ENCODE results near the gene LINC01488.
A peak's percentile ranks its signal among the peaks of the same experiment; 100 is the strongest.

LINC01488 gene

DNA sequence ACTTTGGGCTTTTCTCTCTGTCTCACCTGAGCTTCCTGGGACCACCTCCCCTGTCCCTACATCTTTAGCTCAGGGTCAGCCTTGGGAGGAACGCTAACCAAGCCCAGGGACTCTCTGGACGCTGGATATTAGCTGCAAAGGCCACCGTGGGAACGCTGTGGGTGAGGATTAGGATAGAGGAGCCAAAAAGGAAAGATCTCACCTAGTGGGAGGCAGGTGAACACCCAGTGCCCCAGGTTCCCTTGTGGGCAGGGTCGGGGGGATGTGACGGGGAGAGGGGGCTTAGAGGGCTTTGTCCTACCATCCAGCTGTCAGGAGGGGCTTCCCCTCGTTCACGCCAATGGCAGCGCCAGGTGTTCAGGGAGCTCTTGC is 50.2 kb downstream of the LINC01488 start:
- no peak for DNase-seq

DNA sequence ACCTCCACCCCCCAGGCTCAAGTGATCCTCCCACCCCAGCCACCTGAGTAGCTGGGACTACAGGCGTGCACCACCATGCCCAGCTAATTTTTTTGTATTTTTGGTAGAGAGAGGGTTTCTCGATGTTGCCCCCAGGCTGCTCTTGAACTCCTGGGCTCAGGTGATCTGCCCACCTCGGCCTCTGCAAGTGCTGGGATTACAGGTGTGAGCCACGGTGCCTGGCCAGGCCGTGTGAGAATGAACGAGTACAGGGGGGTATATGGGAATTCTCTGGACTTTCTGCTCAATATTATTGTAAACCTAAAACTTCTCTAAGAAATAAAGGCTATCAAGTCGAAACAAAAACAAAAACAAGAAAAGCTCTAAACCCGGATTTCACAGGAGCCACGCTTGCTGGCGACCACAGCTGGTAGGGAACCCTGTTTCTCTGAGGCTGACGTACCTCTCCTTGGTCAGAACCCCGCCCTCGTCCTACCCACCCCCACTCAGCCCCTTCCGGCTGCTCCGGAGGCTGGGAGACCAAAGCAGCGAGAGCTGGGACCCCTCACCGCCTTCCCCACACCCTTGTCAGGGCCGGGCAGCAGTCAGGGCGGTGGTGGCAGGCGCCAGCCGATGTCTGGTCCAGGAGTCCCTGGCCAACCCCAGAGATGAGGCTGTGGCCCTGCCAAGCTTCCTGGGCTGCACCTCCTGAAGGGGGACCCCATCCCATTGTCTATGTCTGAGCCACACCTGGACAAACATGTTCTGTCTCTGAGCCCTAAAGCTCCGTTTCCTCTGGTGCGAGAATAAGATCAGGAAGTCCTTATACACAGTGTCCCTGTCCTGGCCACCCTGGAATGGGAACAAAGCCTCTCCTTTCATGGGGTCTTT is 52.1 kb downstream of the LINC01488 start:
- no peak for DNase-seq

DNA sequence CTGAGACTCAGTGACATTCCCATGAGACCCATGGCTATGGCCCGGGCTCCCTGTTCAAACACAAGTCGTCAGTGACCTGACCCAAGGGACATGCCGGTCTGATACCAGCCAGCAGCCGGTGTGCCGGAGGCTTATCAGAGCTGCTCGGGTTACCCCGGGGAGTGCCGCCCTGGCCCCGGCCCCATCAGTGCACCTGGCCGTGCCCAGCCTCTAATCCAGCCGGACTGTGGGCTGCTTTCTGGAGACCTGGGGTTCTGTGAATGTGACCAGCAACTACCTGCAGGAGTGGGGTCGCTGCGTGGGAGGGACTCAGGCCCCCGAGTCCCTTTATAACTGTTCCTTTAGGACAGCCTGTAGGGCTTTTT is 52.7 kb downstream of the LINC01488 start:
- DNase-seq = no peak

DNA sequence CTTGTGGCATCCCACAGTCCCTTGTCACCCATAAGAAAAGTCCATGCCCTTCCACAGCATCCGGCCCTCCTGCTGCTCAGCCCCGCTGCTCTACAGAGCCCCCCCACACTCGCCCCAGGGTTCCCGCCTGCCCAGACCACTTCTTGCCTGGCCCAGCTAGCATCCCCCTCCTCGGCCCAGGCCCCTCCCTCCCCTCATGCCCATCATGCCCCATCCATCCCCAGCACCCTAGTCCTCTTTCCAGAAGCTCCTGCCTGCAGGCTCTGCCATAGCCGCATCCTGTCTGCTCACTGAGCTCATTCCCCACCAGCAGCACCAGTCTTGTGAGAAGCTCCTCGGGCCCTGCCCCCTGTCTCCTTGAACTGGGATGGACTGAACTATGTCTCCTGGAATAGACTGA is 54.4 kb downstream of the LINC01488 start:
- no peak for DNase-seq

DNA sequence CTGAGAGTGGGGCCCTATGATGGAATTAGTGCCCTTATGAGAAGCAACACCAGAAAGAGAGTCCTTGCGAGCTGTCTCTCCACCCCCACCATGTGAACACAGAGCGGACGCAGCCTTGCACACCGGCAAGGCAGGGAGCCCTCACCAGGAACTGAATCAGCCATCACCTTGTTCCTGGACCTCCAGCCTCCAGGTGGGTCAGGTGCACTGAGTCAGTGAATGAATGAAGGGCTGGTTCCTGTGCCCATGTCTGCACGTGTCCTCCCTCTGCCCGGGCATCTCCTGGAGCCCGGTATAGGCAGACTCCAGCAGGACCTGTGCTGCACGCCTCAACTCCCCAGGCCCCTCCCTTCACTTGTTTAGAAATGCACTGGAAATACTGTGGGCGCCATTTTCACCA is 54.9 kb downstream of the LINC01488 start:
- no peak for DNase-seq

DNA sequence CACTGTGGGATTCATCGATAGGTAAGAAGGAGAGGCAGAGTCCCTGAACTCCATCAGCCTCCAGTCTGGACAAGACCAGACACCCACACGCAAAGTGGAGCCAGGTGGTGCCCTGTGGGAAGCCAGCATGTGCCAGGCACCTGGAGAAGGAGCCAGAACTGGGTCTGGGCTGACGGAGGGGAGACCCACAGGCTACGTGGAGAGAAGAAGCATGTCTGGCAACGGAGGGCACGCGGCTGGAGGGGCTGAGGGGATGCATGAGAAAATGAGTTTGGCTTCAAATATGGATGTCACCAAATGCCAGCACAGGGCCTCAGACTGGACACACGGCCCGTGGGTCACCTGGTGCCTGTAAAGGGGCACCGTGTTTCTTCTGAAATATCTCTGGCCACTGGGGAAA is 55.7 kb downstream of the LINC01488 start:
- no peak for DNase-seq

DNA sequence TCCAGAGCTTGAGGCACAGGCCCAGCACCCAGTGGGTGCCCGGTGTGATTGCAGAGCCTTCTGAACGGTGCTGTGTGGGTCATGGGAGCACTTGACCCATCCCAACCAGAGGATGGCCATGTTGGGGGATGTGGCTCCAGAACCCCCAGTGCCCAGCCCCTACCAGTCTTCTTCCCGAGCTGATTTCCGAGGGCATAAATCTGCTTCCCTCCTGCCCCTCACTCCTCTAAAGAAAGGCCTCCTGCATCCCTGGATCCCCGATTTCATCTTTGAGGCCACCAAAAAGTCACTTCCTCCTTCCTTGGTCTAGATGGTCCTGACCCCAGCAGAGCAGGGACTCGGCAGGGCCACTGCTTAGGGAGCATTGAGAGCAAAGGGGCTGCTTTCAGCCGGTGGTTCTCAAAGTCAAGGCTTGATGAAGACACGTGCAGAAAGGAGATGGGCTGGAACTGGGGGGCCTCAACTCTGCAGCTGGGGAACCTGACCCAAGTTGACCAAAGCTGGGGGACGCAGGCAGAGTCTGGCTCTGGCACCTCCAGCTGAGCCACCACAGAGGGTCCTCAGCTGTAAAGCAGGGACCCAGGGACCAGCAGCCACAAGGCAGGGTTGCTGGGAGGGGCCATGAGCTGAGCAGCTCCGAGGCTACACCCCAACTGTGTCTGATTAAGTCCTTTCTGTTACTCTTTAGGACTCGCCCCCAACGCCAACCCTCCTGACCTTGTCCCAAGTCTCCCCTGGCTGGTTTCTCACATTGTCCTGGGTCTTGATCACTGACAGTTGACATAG is 56.6 kb downstream of the LINC01488 start:
- no peak for DNase-seq

DNA sequence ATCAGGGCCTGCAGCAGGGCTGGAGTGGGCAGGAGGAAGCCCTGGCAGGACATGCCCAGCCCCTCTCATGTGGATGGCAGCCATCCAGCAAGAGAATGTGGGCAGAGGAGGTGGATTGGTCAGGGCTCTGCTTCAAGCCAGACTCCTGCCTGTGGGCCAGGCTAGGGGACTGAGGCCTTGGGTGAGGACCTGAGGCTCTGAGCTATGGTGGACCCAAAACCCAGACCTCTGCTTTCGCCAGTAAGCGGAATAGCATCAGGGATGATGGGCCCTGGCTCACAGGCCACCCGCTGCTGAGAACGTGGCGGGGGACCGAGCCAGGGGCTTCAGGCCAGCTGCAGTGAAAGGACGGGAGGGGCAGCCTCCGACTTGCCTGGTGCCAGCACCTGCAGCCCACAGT is 57.4 kb downstream of the LINC01488 start:
- DNase-seq = peak in 3 of 4 experiments; percentile 17 to 49 (median 31)

DNA sequence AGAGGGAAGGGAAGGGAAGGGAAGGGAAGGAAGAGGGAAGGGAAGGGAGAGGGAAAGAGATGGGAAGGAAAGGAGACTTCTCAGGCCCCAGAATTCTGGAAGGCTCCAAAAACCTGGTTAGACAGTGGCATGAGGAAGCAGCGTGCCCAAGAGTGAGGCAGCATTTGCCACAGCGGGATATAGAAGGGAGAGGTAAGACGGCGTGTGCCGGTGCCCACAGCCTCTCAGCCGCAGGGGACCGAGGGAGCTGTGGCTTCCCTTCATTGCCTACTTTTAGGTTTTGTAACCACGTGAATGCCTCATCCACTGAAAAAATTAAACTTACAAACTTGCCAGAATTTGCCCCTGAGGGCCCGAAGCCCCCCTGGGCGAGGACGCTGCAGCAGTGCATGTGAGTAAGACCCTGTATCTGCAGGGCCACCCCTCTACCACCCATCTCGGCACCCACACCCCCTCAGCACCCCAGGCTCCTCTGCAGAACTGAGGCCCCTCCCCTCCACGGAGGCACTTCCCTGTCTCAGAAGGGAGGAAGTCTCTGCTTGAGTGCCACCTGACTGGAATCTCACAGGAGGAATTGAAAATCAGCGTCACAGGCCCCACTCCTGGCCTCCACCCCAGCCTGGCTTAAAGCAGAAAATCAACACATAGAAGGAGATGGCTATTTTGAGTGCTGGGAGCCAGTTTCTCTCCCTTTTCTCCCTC is 58.1 kb downstream of the LINC01488 start:
- peak; percentile 70 to 90 (median 84) for DNase-seq

DNA sequence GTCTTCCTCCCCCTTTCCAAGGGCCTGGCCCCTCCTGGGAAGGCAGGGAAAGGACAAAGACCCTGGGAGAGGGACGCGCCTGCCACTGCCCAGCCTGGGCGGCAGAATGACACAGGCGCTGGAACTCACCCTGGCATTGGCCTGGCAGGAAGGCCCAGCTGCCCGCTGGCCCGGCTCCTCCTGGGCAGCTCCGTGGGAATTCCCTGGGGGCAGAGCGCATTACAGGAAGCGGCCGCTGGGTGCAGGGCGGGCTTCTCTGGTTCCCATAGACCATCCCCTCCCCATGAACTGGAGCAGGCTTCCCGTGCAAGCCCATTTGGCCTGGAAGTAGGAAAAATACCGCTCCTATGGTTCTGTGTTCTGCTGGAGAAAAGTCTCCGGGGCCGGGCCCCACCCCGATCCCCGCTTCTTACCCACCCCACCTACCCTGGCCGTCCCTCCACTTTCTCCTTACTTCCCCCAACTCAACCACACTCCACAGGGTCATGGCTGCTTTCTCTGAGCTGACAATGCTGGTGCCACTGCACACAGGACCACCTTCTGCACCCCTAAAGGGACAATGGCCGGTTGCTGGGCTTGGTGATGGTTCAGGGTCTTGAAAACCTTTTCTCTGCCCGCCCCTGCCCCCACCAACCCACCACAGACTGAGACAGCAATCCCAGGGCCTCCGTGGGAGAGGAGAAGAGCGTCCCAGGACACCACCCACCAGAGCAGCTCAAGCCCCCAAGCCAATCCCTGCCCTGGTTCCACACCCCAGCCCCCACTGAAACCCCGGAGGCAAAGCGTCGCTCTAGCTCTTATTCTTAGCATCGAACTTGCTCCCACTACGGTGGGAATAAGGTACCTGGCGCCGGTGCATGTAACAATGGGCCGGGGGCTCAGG is 58.9 kb downstream of the LINC01488 start:
- peak in 1 of 4 experiments; percentile 12 for DNase-seq

DNA sequence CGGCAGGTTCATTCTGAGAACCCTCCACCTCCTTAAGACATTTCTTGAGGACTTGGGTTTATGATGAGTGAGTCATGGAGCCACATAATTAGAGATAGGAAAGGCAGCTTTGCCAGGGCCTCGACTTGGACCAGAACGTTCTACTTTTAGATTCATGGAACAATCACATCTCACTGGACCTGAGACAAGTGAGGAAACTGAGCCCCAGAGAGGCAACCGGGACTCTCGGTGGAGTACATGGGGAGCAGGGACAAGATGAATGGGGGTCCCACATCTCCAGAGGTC is 59.5 kb downstream of the LINC01488 start:
- DNase-seq = no peak

DNA sequence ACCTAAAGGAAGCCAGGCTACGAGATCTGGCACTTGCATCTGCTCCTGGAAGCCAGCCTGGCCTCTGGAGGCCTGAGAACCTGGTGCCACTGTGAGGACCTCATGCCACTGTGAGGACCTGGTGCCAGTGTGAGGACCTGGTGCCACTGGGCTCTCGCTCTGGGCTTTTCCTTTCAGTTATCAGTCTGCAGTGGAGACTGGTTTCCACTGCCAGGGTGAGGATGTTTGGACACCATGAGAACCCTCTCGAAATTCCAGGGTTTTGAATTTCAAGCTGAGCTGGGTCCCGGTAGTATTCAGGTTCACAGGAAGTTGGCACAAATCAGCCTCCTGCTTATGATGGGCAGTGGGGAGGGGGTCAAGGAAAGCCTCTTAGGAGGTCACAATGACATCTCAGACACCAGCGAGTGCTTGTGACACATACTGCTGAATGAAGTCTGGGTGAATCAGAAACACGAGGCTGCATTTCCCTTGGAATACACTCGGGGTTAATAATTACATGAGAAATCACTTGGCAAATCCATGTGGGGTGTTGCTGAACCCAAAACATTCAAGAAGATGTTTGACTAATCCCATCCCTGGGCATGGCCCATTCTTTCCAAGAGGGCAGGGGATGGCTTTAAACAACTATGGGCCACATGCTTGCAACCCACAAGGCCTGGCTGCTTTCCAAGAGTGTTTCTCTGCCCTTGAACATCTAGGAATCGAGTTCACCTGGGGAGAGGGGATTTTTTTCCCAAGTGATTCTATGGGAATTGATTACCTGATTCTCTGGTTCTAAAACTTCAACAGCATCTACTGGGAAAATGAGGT is 60.2 kb downstream of the LINC01488 start:
- no peak for DNase-seq

DNA sequence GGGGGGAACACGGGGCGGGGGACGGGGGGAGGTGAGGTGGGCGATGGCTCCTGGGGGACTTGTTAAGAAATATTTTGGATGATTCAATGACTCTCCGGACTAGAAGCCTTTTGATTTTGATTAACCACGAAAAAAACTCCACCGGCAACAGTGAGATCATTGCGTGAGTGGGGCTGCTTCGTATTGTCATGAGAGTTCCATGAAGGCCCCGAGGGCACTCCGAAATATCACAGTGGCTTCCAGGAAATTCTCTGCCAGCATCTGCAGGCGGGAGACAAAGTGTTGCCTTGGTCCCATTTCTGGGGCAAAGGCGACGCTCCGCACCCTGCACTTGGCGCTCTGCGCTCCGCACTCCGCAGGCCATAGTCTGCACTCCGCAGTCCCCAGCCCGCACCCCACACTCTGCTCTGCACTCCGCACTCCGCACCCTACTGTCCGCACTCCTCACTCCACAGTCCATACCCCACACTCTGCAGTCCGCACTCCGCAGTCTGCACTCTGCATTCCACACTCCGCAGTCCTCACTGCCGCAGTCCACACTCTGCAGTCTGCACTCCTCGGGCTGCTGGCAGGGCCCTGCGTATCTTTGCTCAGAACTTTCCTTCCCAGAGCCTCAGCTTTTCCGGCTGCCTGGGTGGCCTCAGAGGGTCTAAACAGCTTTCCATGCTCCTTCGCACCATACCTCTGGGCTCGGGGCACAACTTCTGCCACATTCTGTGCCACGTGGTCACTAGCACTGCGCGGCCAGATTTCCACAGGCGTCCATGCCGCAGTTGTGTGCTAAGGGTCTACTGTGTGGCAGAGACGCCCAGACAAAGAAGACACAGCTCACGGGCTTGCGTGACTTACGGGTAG is 61.1 kb downstream of the LINC01488 start:
- no peak for DNase-seq

All from suppressor macrophage (primary cell).